GOT3 (cell line): Measurements from ENCODE around the gene BAIAP2.

Experiments used
- DNase-seq: peaks from one replicate; lab custom pipeline; 2025; ENCODE audit warnings: mixed read lengths; lab: John Stamatoyannopoulos, UW

Gene BAIAP2

GRCh38 chr17:81053041-81053970, 18.4 kb downstream of the BAIAP2 start:
- no peak for DNase-seq

- no peak for DNase-seq
Observed at GRCh38 chr17:81054308-81054707, 19.4 kb downstream of the BAIAP2 start.

GRCh38 chr17:81054881-81055370, 20.0 kb downstream of the BAIAP2 start:
- DNase-seq: no peak

GRCh38 chr17:81056312-81056711, 21.4 kb downstream of the BAIAP2 start:
- DNase-seq: no peak

- DNase-seq: no peak
Observed at GRCh38 chr17:81057079-81057730, 22.3 kb downstream of the BAIAP2 start.

- no peak for DNase-seq
Observed at GRCh38 chr17:81057777-81058176, 22.8 kb downstream of the BAIAP2 start.

- no peak for DNase-seq
Observed at GRCh38 chr17:81058263-81058871, 23.4 kb downstream of the BAIAP2 start.

GRCh38 chr17:81059026-81059425, 24.1 kb downstream of the BAIAP2 start:
- DNase-seq: no peak

- no peak for DNase-seq
Observed at GRCh38 chr17:81060416-81060815, 25.5 kb downstream of the BAIAP2 start.

- no peak for DNase-seq
Observed at GRCh38 chr17:81061027-81061735, 26.2 kb downstream of the BAIAP2 start.

- DNase-seq: no peak
Observed at GRCh38 chr17:81062014-81062780, 27.2 kb downstream of the BAIAP2 start.

GRCh38 chr17:81063106-81064093, 28.4 kb downstream of the BAIAP2 start:
- DNase-seq: no peak

- DNase-seq: no peak
Observed at GRCh38 chr17:81064678-81065475, 29.9 kb downstream of the BAIAP2 start.

- DNase-seq: no peak
Observed at GRCh38 chr17:81065500-81065899, 30.5 kb downstream of the BAIAP2 start.

GRCh38 chr17:81066072-81066471, 31.1 kb downstream of the BAIAP2 start:
- DNase-seq: no peak

- DNase-seq: no peak
Observed at GRCh38 chr17:81066771-81067315, 31.9 kb downstream of the BAIAP2 start.

- DNase-seq: no peak
Observed at GRCh38 chr17:81067391-81067811, 32.5 kb downstream of the BAIAP2 start.

- DNase-seq: no peak
Observed at GRCh38 chr17:81068411-81069134, 33.6 kb downstream of the BAIAP2 start.
